Adipocyte (in vitro differentiated cells): ENCODE data around the gene MRPS5.
A peak's percentile ranks its signal among the peaks of the same experiment; 100 is the strongest.
"Not testable (repeated sequence)": the region's sequence is repeated elsewhere in the genome, so short reads cannot be mapped to it uniquely, and the experiment has no call there.

Experiments used
- DNase-seq: peaks from one replicate; pipeline ENCODE4 v3.0.0-alpha.2; 2015; ENCODE audit warnings: low read depth
- H3K27me3 ChIP-seq: replicated peaks from 2 replicates; pipeline ENCODE4 v1.7.0; 2013; ENCODE audit warnings: mild to moderate bottlenecking, low read length, moderate library complexity; ENCODE audit not compliant: control insufficient read depth, insufficient read depth
- H3K36me3 ChIP-seq: 2 replicates; pipeline ENCODE4 v1.7.0; 2013; ENCODE audit warnings: low read length, mild to moderate bottlenecking, moderate library complexity; ENCODE audit not compliant: control insufficient read depth, insufficient read depth, severe bottlenecking
- H3K4me1 ChIP-seq: 2 replicates; pipeline ENCODE4 v1.7.0; 2013; ENCODE audit warnings: mild to moderate bottlenecking, low read length, moderate library complexity; ENCODE audit not compliant: control insufficient read depth, insufficient read depth
- H3K4me3 ChIP-seq: 2 replicates; pipeline ENCODE4 v1.7.0; 2013; ENCODE audit warnings: mild to moderate bottlenecking, low read length, moderate library complexity
- H3K9ac ChIP-seq: 2 replicates; pipeline ENCODE4 v1.7.0; 2013; ENCODE audit warnings: mild to moderate bottlenecking, low read length, moderate library complexity
- H3K9me3 ChIP-seq: 2 replicates; pipeline ENCODE4 v1.7.0; 2013; ENCODE audit warnings: mild to moderate bottlenecking, low read length, moderate library complexity; ENCODE audit not compliant: control insufficient read depth

The MRPS5 gene

DNA sequence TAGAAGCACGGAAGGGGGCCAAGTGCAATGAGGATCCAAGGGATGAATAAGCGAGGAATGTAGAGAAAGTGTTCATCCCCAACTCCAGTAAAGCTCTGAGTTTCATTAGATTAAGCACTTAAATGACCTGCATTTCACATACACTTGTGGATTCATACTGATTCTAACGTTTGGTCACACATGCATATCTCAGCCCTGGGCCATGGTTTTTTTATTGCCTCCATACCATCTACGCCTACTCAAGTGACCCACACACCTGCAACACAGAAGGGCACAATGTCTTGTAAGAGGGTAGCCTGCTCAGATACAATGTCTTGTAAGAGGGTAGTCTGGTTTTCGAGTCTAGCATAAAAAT lies 566 bp upstream of the MRPS5 start:
- Histone ChIP-seq H3K27me3 (no peaks in the 10 kb centered on the region), H3K4me3 (peak overlapping the region; percentile 98), H3K9me3 (no peaks in the 10 kb centered on the region), H3K36me3 (peaks cover 5% of the 10 kb centered on the region), H3K4me1 (peaks cover 31% of the 10 kb centered on the region), H3K9ac (peak overlapping the region; percentile 93)
- DNase-seq = no peak

DNA sequence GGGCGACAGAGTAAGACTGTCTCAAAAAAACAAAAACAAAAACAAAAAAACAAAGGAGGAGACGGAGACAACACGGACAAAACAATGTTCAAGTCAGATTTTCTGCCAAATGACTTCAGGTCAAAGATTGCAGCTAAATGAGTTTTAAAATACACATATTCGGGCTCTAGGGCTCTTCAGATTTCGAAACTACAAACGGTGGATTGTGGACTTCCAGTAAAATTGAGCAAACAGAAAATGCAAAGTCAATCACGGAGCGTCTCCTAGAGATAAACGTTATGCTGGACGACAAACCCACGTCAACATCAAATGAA lies 558 bp downstream of the MRPS5 start:
- peak overlapping the region; percentile 98 for H3K4me3 ChIP-seq
- peaks cover 31% of the 10 kb centered on the region for H3K4me1 ChIP-seq
- peak; percentile 52 for DNase-seq
- H3K9ac ChIP-seq = peak overlapping the region; percentile 93
- H3K27me3 ChIP-seq = no peaks in the 10 kb centered on the region
- H3K9me3 ChIP-seq = no peaks in the 10 kb centered on the region
- H3K36me3 ChIP-seq = peaks cover 13% of the 10 kb centered on the region

DNA sequence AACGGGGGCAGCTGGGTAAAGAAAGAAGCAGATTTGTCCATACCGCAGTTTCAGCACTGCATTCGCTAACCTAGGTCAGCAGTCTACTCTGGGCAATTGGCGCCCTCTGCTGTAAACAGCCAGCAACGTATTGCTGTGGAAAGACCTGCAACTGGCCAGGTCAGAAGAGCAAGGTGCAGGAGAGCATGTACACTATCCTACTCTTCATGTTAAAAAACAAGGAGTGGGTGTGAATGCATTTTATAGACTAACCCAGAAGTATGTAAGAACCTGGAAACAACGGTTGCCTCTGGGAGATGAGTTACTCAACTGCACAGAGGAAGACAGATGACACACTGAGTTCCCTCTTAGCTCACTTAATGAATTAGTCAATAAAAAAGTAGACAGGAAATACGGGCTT lies 6.2 kb downstream of the MRPS5 start:
- no peak overlapping the region for H3K4me3 ChIP-seq
- peaks cover 55% of the 10 kb centered on the region for H3K36me3 ChIP-seq
- peaks cover 31% of the 10 kb centered on the region for H3K4me1 ChIP-seq
- no peaks in the 10 kb centered on the region for H3K27me3 ChIP-seq
- peak; percentile 83 for DNase-seq
- H3K9me3 ChIP-seq = no peaks in the 10 kb centered on the region
- H3K9ac ChIP-seq = no peak overlapping the region

DNA sequence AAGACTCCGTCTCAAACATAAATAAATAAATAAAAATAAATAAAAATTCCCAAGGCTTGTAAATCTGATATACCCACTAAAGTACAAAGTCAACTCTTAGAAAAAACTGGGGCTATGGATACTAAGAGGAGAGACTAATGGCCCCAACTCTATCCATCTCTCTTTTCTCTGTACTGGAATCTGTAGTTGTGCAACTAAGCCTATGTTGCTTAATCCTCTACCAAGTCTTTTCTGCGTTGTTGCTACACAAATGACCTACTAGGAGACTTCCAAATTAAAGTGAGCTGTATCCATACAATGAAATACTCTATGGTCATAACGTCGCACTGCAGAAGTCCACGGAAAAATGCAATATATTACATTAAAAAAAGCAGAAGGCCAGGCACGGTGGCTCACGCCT lies 8.1 kb downstream of the MRPS5 start:
- Histone ChIP-seq H3K4me3 (no peak overlapping the region), H3K27me3 (no peaks in the 10 kb centered on the region), H3K4me1 (peaks cover 11% of the 10 kb centered on the region), H3K9me3 (no peaks in the 10 kb centered on the region), H3K9ac (no peak overlapping the region), H3K36me3 (peaks cover 75% of the 10 kb centered on the region)
- DNase-seq = no peak

DNA sequence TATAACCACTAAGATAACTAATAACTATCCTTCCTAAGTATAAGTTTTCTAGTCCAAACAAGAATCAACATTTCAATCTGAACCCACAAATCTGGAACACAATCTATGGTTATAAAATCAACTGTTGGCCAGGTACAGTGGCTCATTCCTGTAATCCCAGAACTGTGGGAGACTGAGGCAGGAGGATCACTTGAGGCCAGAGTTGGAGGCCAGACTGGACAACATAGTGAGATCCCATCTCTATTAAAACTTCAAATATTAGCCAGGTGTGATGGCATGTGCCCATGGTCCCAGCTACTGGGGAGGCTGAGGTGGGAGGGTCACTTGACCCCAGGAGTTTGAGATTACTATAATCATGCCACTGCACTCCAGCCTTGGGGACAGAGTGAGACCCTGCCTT lies 11.2 kb downstream of the MRPS5 start:
- no peaks in the 10 kb centered on the region for H3K9me3 ChIP-seq
- peaks cover 93% of the 10 kb centered on the region for H3K36me3 ChIP-seq
- no peaks in the 10 kb centered on the region for H3K27me3 ChIP-seq
- no peak overlapping the region for H3K9ac ChIP-seq
- no peak for DNase-seq
- H3K4me1 ChIP-seq = peaks cover 6% of the 10 kb centered on the region
- no peak overlapping the region for H3K4me3 ChIP-seq

DNA sequence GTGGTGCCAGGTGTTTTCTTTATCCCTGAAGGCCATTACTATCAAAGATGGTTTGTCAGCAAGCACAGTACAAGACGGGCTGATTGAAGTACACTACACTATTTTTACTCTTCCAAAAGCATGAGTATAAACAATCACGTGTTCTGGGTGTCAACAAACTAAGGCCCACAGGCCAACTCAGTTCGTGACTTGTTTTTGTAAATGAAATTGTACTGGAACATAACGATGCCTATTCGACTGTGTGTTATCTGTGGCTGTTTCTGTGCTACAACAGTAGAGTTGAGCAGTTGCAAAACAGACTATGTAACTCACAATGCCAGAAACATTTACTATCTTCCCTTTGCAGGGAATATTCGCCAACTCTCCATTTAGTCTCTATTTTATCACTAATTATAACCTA lies 12.3 kb downstream of the MRPS5 start:
- no peak overlapping the region for H3K4me3 ChIP-seq
- H3K4me1 ChIP-seq = no peaks in the 10 kb centered on the region
- DNase-seq = no peak
- no peak overlapping the region for H3K9ac ChIP-seq
- no peaks in the 10 kb centered on the region for H3K27me3 ChIP-seq
- H3K9me3 ChIP-seq = no peaks in the 10 kb centered on the region
- H3K36me3 ChIP-seq = peaks cover 96% of the 10 kb centered on the region

DNA sequence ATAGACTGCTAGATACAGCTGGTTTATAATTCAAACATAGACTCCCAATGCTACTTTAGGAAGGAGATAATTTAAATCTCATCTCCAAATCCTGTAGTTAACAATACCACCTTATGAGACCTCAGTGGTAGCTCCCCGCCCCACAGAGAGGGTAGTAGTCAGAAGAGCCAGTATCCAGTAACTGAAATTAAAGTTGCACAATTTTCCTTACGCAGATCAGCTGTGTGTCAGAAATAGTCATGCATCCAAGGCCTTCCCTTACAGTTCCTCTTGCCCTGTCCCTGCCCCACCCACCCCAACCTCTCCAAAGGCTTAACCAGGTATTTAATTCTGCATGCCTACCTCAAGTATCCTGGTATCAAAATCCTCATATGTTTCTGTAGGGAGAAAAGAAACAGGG lies 15.5 kb downstream of the MRPS5 start:
- no peak for DNase-seq
- Histone ChIP-seq H3K4me1 (peaks cover 5% of the 10 kb centered on the region), H3K27me3 (no peaks in the 10 kb centered on the region), H3K9me3 (no peaks in the 10 kb centered on the region), H3K9ac (no peak overlapping the region), H3K36me3 (peaks cover 100% of the 10 kb centered on the region), H3K4me3 (no peak overlapping the region)

DNA sequence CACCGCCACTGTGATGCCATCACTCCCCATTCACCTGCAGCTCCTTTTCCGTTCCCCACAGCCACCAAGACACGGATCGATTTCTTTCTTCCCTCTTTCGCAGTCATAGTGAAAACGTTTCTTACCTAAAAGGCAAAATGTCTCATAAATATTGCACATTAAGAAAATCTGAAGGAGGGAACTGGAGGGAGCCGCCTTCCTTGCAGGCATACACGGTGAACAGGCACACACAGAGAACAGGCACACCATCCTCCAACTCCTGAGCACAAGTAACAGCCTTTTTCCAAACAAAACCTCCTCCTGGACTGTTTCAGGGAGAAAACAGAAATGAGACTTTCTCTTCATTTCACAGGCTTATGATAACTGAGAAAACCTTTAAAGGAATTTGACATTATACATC lies 17.0 kb downstream of the MRPS5 start:
- Histone ChIP-seq H3K4me3 (no peak overlapping the region), H3K27me3 (no peaks in the 10 kb centered on the region)

DNA sequence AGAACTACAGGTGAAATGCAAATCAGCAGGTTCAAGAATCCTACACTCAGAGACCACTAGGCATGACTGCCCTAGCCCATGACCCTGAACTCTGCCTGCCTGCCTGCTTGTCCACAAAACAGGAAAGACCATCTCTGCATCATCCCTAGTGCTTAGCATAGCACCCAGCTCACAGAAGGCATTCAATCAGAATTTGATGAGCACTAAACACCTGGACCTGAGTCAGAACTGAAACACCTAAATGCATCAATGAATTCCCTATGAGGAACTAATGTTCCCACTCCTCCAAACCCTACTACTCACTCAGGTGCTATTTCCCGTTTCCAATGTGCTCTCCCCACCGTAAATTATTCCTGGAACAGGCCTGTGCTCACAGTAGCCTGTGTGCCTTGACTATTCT lies 21.7 kb downstream of the MRPS5 start:
- no peak overlapping the region for H3K9ac ChIP-seq
- peaks cover 59% of the 10 kb centered on the region for H3K36me3 ChIP-seq
- no peaks in the 10 kb centered on the region for H3K27me3 ChIP-seq
- DNase-seq = no peak
- no peak overlapping the region for H3K4me3 ChIP-seq
- no peaks in the 10 kb centered on the region for H3K9me3 ChIP-seq
- H3K4me1 ChIP-seq = peaks cover 5% of the 10 kb centered on the region

More for the DNA sequence above, 17.0 kb downstream of the MRPS5 start:
- Histone ChIP-seq H3K36me3 (peaks cover 100% of the 10 kb centered on the region), H3K4me1 (peaks cover 5% of the 10 kb centered on the region), H3K9me3 (no peaks in the 10 kb centered on the region), H3K9ac (no peak overlapping the region)
- DNase-seq = no peak

DNA sequence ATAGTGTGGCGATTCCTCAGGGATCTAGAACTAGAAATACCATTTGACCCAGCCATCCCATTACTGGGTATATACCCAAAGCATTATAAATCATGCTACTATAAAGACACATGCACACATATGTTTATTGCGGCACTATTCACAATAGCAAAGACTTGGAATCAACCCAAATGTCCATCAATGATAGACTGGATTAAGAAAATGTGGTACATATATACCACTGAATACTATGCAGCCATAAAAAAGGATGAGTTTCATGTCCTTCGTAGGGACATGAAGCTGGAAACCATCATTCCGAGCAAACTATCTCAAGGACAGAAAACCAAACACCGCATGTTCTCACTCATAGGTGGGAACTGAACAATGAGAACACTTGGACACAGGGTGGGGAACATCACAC lies 23.3 kb downstream of the MRPS5 start:
- not testable (repeated sequence) for H3K4me1 ChIP-seq, H3K9ac ChIP-seq, H3K9me3 ChIP-seq, H3K27me3 ChIP-seq, DNase-seq, H3K4me3 ChIP-seq
- H3K36me3 ChIP-seq = peaks cover 52% of the 10 kb centered on the region

DNA sequence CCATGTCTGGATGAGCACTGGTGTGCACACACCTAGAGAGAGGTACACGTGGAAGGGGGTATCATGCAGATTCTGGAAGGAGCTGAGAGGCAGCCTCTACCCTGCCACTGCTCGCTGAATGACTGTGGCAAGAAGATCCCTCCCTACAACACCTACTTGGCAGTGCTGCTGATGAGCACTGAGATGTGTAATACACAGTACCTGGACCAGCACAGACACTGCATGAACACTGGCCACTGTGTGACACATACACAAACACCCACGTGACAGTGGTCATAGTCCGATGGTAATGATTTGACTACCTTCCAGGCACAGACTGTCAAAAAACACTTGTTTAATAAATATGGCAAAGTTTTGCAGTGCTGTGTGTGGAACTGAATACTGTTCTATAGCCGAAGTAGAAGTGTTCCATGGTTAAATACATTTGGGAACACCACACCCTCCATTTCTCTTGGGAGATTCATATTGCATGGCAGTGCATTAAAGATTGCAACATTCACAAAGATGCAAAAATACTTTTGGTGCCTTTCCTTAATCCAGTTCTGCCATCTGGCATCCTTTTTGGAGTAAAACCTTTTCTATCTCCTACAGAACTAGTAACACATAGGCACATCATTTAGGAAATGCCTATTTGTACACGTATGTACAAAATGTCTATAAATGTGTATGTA lies 29.6 kb downstream of the MRPS5 start:
- H3K27me3 ChIP-seq = no peaks in the 10 kb centered on the region
- H3K9ac ChIP-seq = no peak overlapping the region
- peak; percentile 77 for DNase-seq
- no peak overlapping the region for H3K4me3 ChIP-seq
- H3K9me3 ChIP-seq = no peaks in the 10 kb centered on the region
- H3K4me1 ChIP-seq = no peaks in the 10 kb centered on the region
- peaks cover 64% of the 10 kb centered on the region for H3K36me3 ChIP-seq

DNA sequence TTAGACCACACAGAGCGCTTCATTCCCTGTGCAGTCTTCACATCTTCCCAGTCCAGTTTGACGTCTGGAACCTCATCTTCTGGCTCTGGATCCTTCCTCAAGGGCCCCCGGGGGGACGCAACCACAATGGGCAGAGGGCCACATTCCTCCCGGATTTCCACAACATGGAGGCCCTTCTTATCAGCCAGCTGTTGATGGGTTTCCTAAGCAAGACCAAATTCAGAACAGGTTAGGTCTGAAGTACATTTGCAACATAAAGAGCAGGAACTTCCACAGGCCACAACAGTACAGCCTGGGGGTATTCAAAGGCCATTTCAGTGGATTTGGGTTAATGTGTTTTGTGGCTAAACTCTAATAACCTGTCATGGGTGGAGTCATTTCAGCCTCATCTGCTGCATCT lies 34.2 kb downstream of the MRPS5 start:
- H3K27me3 ChIP-seq = no peaks in the 10 kb centered on the region
- peaks cover 72% of the 10 kb centered on the region for H3K36me3 ChIP-seq
- H3K9me3 ChIP-seq = no peaks in the 10 kb centered on the region
- no peak overlapping the region for H3K9ac ChIP-seq
- no peaks in the 10 kb centered on the region for H3K4me1 ChIP-seq
- H3K4me3 ChIP-seq = no peak overlapping the region
- no peak for DNase-seq
